Left renal cortex interstitium (tissue), 4 donors: Measurements from ENCODE around the gene FZD7. TPM values are rescaled to one million over a fixed set of nuclear protein-coding genes. Genes with fewer than 3 reads are reported as not detected.

Experiments
- DNase-seq, 4 donors: peaks; one replicate each; pipeline ENCODE4 v3.0.0-alpha.2; 2013; ENCODE audit warnings: low read depth in 4 of 4, low spot score in 2 of 4, missing footprints in 1 of 4
- polyA plus RNA-seq, 4 donors: library from polyadenylated mRNA; unstranded; fragments of 120-200 nt; gene quantifications; one replicate each; pipeline ENCODE4 v1.2.1, GENCODE V29; 2013; ENCODE audit not compliant: insufficient read length in 4 of 4

Gene FZD7
- polyA plus RNA-seq, 4 donors = 63.2 to 98.9 (median 68.3) TPM

DNA sequence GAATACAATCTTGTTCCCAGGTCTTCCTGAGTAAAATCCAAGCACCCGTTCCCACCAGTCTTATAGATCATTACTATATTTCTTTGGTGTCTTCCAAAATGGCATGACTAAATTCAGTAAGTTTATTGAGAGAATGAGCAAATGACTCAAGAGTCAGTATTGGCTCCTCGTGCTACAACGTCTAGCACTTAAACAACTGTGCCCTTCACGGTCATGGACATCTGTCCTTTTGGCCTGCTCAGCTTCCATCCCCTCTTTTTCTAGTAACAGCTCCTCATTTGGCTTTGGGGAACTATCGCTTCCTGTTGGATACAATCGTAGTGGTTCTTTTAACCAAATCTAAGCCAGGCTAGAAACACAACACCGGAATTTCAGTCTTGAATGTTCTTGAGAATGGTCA, 24.1 kb upstream of the FZD7 start:
- no peak for DNase-seq

DNA sequence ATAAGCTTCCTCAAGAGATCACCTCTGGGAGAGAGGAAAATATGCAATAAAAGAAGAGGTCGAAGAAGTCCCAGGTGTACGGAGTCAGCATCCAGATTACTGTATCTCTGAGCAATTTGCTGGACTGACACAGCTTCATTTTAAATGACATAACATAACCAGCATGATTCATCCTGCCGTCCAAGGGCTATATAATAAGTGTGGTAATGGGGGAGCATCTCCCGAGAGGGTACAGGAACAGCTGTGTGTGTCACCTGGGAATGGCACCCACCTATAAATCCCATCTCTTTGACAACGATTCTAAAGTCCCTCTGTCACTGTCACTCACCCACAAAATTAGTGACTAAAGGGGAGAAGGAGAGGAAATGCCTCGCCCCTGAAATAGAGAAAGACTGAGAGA, 19.3 kb upstream of the FZD7 start:
- DNase-seq = no peak

DNA sequence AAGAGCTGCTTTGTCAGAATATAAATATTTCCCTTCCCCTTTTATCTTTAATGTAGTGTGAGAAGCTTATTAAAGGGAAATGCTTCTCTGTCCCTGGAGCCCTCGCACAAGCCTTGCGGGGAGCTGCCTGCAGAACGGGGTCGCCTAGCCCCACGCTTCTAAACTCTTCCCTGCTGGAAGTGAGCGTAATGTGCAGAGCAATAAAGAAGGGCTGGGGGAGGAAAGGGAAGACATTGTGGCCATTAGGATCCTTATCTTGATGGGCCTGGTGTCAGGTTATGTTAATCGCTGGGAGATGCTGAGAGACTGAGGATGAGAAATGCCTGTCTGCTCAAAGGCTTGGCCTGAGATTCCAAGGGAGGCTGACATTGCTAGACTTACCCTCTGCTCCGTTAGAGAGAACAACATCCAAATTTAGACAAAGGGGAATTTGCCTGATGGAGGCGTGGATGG, 18.9 kb upstream of the FZD7 start:
- peak in 1 of 4 donors; percentile 69 for DNase-seq

DNA sequence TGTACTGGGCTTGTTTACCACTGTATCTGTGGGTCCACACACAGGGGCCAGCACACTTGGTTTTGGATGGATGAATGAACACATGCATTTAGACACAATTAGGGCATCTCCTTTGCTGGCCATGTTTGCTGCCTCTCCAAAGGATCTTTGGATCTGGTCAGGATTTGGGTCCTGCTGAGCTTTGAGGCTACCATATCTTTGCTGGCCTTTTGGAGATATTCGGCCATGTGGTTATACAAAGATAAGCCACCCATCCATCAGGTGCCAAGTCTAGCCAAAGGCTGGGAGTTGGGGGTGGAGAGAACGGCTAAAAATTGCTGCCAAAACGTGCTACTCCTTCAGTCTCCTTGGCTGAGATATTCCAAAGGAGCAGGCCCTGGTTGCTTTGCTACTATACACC, 18.2 kb upstream of the FZD7 start:
- DNase-seq = no peak

DNA sequence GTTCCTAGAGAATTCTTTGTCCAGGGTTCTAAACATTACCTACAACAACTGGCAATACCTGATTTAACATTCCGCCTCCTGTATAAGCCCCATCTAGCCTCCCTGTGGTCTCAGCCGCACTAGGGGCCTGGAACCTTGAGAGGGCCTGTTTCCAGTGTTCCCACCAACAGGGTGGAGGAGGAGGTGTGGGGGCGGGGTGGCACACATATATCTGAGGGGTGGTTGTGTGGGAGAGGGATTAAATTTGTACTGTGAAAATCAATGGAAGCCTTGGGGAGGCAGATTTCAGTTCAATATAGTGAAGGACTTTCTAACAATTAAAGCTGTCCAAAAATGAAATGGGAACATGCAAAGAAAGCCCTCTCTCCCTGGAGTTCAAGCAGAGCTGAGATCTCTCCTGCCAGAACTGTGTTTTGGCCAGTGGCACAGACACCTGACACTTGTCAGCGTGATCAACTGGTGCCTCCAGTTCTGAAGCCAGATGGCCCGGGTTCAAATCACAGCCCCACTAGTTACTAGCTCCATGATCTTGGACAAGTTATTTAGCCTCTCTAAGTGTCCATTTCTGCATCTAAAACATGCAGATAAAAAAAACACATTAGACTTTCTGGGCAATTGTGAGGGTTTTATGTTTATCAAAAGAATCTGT, 17.0 kb upstream of the FZD7 start:
- DNase-seq = no peak

DNA sequence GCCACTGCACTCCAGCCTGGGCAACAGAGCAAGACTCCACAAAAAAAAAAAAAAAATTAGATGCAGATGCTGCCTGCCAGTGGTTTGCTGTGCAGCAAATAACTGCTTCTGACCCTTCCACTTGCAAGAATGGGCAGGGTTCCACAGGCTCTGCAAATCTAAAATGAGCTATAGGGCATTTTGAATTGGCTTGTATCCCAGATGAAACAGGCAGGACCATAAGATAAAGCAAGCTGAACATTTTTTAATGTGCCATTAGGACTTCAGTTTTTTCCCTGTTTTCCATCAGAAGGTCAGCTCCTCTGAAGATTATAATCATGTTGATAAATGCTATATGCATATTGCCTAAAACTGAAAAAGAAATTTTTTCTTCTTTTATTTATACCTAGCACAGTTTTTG, 15.7 kb upstream of the FZD7 start:
- DNase-seq = no peak

DNA sequence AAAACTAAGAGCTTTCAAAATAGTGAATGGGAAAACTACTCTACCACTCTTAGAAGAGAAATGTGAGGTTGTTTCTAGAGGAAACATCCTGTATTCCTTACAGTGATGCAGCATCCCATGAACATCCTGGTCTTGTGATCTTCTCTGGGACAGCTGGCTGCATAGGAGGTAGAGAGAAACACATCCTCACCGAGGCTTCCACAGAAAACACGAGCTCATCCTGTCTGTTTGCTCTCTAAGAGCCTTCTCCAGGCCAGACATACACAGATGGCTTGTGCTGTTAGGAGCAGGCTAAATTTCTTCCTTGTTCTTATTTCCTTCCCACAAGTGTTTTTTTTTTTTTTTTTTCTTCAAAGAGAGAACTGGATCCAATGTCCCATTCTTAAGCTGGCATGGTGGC, 14.7 kb upstream of the FZD7 start:
- DNase-seq = no peak

DNA sequence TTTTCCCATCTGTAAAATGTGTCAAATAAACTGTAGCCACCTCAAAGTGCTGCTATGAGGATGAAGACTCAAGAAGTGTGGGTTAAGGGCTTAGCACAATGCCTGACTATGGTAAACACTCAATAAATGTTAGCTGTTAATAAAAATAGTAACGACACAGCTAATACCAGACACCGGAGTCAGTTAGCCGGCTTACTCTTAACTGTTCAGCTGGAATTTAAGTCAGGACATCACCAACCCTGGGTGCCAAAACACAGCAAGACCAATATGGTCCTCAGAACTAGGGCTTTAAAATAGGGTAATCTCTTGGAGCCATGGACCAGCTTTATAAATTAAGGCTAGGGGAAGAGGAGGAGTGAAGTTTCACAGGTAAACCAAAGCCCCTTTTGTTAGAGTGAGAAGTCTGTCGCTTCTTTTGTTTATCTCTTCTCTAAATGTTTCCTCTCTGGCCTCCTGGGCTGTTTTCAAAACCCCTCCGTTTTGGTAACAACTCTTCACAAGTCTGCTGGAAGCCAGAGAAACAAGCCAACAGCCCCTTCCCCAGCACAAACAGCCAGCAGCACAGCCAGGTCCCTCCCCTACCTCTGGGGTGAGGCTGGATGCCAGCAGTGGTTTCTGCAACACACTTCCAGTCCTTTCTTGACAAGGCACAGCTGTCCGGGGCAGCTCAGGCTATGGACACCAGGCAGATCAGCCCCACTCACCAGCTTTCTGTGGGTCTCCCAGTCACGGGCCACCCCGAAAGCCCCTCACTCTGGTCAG, 13.8 kb upstream of the FZD7 start:
- DNase-seq = no peak

DNA sequence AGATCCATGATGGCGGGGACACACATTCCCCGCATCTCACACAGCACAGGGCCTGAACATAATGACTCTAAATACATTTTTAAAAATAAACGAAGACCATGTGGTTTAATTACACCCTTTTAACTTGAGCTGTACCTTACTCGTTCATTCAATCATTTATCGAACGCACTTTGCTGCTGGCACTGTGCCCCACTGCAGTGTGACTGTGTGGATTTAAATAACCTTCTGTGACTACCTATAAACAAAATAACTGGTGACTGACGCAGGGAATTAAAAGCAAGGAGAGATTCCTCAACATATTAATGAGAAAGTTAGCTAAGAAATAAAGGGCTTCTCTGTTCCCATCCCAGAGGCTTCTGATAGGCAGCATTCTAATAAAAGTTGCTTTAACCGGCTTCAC, 10.9 kb upstream of the FZD7 start:
- DNase-seq = no peak

DNA sequence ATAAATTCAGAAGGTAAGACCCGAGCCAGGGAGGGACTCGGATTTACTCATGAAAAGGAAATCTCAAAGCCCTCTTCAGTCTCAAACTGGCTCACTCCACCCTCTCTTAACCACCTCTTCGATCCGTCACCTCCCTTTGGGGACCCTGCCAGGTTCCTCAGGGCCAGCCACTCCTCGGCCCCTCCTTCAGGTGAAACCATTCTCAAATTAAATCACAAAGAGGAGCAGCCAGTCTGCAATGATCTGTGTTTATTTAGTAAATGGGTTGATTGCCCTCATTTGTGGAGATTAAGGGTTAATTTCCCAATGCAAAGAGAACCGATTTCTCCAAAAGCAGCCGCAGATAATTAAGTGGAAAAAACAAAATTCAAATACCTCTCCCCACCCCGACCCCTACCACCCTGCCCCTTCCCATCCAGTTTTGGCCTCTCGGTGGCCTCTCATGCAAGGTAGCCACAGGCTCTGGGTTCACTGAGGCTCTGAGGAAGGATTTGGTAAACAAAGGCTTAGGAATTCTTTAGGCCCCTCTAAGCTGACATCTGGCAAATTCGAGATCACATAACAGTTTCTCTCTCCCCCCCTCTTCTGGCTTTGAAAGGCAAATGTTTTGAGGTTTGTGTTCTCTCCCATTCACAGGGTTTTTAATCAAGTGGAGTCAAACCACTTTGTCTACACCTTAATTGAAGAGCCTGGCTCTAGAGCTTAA, 10.3 kb upstream of the FZD7 start:
- DNase-seq = no peak

DNA sequence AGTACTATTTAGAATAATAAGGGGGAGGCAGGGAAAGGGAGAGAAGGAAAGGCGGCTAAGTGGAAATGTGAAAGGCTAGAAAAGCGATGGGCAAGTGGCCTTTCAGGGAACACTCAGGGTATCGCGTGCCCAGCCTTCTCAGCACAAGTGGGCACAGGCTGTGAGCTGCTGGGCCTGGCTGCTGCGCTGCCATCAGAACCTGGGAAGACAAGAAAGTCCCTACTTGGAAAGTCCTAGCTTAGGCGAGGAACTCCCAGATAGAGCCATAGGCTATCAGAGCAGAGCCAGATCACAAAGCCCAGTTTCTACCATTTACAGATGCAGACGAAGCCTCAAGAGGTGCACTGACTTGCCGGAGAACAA, 9.8 kb upstream of the FZD7 start:
- DNase-seq = no peak

DNA sequence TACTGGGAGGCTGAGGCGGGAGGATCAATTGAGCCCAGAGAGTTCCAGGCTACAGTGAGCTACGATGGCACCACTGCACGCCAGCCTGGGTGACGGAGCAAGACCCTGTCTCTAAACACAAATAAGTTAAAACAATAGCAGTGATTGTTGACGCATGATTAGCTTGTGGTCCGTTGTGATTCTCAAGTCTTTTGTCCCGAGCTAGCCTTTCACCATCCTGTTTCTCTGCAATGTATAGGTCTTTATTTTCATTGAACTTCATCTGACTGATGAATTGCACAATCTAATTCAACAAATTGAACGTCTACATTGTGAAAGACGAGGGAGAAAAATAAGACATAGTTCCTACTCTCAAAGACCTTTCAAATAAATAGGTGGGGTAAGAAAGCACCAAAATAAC, 8.8 kb upstream of the FZD7 start:
- no peak for DNase-seq

DNA sequence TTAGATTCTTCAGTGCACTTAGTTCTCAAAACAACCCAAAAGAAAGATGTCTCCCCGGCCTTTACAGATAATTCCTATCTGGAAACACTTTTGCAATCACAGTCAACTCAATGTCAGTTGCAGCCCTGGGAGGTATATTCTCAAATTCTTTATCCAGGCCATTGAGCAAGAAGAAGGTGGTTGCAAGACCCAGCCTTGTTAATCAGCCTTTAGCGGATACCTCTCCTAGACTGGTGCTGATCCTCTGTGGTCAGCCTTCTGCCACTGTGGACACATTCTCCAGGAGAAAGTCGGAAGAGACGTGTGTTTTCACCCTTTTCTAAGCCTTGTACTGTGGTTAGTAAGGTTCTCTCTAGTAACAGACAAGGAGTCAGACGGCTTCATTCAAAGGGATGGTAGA, 7.8 kb upstream of the FZD7 start:
- DNase-seq = no peak

DNA sequence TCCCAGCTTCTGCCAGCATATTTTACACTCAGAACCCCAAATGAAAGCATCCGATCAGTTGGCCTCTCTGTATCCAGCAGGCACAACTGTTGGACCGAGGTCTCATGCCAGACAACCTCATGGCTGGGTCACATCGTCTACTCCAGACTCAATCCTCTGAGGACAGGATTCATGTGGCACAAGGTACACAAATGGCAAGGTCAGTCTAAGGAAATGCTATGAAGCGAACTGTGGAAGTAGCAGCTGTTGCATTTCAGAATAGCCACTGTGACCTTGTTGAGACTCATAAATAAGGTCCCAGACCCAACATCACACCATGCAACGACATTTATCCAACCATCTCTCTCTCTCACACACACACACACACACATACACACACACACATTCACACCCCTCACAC, 7.1 kb upstream of the FZD7 start:
- no peak for DNase-seq

DNA sequence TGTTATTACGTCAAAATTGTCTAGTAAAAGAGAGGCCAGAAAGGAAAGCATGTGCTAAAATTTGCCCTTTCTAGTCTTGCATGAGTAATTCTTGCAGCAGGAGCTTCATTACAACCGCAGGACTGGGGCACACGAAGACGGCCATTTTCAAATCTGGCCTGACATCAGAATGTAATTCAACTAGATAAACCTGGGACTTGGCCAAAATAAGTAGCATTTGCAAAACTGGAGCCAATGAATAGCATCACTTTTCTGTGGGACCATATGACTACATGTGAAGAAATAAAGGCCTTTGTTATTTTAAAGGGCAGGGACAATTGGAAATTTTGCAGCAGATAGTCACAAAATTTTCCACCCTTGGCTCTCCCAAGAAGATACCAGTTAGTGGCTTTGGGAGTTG, 3.0 kb upstream of the FZD7 start:
- DNase-seq = no peak

DNA sequence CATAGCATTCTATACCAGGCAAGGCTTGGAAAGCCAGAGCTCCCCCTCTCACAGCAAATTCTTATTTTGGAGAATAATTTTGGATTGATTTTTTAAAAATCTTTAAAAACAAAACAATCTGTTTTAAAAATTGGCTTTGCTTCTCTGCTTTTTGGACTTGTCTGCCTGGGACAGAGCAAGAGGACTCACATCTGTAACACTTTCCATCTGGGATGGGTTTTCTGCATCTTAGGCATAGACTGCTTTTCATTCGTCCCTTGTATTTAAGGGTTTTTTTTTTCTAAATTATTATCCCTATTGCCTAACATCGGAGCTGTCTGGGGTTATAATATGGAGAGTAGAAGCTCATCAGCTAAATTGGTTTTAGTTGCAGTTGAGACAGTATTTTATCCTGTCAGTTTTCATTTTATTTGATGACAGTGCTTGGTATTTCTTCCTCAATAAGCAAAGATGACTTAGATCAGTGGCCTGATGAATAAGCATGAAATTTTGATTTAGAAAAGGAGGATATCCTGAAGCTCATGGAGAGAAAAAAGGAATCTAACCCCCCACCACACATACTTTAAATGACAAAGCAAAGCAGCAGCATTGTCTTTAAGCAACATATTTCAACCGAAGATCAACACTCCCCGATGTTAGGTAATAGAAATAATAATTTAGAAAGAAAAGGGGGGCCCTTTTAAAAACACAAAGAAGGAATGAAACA, 2.3 kb upstream of the FZD7 start:
- no peak for DNase-seq

DNA sequence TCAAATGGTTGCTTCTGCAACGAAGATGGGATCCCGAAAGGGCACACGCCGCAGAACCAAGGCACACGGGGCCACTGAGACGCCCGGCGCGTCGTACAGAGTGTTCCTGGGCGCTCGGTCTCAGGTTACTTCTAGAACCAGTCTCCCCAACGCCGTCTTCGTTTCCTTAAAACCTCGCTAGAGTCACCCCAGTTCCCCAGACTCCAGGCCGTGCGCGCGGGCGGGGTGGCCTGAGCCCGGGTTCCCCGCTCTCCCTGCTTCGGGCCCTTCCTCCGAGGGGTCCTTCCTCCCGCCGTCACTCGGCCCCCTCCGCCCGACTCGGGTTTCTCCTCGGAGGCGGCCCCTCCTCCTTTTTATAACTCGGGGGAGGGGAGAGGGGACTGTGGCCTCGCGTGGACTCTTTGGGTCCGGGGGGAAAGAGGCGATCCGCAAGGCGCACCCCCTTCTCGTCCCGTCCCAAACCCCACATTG, 774 bp upstream of the FZD7 start:
- DNase-seq = peak in 2 of 4 donors; percentile 69 to 78

DNA sequence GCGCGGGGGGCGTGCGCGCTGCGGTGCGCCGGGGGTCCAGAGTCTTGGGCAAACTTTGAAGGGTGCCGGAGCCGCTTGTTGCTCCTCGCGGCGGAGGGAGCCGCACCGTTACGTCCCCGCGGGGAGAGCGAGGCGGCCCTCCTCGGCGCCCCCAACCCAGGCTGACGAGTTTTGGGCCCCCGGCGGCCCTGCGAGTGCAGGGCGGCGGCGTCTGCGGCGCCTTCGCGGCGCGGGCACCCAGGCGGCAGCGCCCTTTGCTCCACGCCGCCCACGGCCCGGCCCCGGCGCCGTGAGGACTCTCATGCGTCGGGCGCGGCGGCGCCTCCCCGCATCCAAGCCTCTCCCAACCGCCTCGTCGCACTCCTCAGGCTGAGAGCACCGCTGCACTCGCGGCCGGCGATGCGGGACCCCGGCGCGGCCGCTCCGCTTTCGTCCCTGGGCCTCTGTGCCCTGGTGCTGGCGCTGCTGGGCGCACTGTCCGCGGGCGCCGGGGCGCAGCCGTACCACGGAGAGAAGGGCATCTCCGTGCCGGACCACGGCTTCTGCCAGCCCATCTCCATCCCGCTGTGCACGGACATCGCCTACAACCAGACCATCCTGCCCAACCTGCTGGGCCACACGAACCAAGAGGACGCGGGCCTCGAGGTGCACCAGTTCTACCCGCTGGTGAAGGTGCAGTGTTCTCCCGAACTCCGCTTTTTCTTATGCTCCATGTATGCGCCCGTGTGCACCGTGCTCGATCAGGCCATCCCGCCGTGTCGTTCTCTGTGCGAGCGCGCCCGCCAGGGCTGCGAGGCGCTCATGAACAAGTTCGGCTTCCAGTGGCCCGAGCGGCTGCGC, 814 bp downstream of the FZD7 start:
- DNase-seq = no peak

DNA sequence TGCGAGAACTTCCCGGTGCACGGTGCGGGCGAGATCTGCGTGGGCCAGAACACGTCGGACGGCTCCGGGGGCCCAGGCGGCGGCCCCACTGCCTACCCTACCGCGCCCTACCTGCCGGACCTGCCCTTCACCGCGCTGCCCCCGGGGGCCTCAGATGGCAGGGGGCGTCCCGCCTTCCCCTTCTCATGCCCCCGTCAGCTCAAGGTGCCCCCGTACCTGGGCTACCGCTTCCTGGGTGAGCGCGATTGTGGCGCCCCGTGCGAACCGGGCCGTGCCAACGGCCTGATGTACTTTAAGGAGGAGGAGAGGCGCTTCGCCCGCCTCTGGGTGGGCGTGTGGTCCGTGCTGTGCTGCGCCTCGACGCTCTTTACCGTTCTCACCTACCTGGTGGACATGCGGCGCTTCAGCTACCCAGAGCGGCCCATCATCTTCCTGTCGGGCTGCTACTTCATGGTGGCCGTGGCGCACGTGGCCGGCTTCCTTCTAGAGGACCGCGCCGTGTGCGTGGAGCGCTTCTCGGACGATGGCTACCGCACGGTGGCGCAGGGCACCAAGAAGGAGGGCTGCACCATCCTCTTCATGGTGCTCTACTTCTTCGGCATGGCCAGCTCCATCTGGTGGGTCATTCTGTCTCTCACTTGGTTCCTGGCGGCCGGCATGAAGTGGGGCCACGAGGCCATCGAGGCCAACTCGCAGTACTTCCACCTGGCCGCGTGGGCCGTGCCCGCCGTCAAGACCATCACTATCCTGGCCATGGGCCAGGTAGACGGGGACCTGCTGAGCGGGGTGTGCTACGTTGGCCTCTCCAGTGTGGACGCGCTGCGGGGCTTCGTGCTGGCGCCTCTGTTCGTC, 1.7 kb downstream of the FZD7 start:
- DNase-seq = no peak
